Ovary (tissue), 3 donors: Measurements from ENCODE around the gene DNAH8.

Experiments used
- CTCF ChIP-seq, 3 donors: fragments of 450-650 bp in 2 of 3; fragments of 200-600 bp in 1 of 3; IDR thresholded peaks; one replicate each; pipeline versions ENCODE4 v1.5.1 to v1.8.0; 2016 to 2022; ENCODE audit warnings: antibody characterized with exemption in 3 of 3, mild to moderate bottlenecking in 1 of 3
- EP300 ChIP-seq: sonication (generic); formaldehyde crosslinking; IDR thresholded peaks from one replicate; pipeline ENCODE4 v1.6.1; 2017; ENCODE audit warnings: antibody characterized with exemption
- donor health status: DM: no; HTN: no; CAD: no.

GRCh38 chr6:38736951-38737350, 21.8 kb downstream of the DNAH8 start:
- TF ChIP-seq CTCF (IDR thresholded peaks at IDR 0.05) (no peak), EP300 (no peak)
